Astrocyte of the cerebellum (primary cell): Measurements from ENCODE around the gene PRPF31.

Source experiments
- DNase-seq: peaks from one replicate; pipeline ENCODE4 v3.0.0-alpha.2; 2011; ENCODE audit warnings: low read depth
- H3K4me3 ChIP-seq: 2 replicates; pipeline ENCODE4 v1.5.1; 2011; ENCODE audit warnings: mild to moderate bottlenecking, low read depth, low read length, moderate library complexity
- in situ Hi-C: cut with HindIII; loops from 2 replicates; pipeline ENCODE4 v1.10.0; 2017; ENCODE audit warnings: low sequenced_read_pairs
- TF ChIP-seq, protein P1 (sequence below): IDR thresholded peaks from 2 replicates; pipeline ENCODE4 v1.5.1; 2012; ENCODE audit warnings: low read length, low read depth, moderate library complexity, mild to moderate bottlenecking; ENCODE audit errors: missing control alignments

PRPF31 gene

DNA sequence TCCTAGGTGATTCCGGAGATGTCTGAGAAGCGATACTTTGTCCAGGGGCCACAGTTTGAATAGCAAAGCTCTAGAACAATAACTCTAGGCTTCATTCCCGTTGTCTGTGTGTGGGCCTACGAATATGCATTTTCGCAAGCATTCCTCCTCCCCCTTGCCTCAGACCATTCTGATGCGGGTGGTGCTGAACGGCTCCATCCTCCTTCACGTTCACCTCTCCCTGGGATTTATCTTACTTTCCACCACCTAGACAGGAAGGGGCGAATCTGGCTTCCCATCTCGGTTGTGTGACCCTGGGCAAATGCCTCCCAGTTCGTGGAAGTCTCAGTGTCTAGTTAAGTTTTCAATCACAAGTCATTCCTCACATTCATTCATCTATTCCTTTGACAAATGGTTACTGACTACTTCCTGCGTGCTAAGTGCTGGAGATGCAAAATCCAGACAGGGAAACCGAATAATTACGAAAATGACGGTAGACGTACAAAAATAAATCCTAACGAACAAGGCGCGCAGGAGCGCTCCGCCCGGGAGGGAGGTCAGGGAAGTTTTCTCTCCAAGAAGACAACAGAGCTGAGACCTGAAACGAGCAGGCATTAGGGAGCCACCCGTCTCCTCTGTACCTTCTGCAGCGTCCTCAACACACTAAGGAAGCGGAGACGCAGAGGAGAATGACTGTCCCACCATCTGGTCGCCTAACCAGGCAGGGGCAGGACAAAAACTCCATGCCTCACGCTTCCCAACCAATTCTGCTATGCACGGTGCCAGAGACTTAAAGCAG, 20.7 kb downstream of the PRPF31 start:
- TF ChIP-seq, protein P1, sequence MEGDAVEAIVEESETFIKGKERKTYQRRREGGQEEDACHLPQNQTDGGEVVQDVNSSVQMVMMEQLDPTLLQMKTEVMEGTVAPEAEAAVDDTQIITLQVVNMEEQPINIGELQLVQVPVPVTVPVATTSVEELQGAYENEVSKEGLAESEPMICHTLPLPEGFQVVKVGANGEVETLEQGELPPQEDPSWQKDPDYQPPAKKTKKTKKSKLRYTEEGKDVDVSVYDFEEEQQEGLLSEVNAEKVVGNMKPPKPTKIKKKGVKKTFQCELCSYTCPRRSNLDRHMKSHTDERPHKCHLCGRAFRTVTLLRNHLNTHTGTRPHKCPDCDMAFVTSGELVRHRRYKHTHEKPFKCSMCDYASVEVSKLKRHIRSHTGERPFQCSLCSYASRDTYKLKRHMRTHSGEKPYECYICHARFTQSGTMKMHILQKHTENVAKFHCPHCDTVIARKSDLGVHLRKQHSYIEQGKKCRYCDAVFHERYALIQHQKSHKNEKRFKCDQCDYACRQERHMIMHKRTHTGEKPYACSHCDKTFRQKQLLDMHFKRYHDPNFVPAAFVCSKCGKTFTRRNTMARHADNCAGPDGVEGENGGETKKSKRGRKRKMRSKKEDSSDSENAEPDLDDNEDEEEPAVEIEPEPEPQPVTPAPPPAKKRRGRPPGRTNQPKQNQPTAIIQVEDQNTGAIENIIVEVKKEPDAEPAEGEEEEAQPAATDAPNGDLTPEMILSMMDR = no peak
- no peak for DNase-seq
- H3K4me3 ChIP-seq = peak overlapping the region; percentile 61
- in situ Hi-C loops = no loop called here

DNA sequence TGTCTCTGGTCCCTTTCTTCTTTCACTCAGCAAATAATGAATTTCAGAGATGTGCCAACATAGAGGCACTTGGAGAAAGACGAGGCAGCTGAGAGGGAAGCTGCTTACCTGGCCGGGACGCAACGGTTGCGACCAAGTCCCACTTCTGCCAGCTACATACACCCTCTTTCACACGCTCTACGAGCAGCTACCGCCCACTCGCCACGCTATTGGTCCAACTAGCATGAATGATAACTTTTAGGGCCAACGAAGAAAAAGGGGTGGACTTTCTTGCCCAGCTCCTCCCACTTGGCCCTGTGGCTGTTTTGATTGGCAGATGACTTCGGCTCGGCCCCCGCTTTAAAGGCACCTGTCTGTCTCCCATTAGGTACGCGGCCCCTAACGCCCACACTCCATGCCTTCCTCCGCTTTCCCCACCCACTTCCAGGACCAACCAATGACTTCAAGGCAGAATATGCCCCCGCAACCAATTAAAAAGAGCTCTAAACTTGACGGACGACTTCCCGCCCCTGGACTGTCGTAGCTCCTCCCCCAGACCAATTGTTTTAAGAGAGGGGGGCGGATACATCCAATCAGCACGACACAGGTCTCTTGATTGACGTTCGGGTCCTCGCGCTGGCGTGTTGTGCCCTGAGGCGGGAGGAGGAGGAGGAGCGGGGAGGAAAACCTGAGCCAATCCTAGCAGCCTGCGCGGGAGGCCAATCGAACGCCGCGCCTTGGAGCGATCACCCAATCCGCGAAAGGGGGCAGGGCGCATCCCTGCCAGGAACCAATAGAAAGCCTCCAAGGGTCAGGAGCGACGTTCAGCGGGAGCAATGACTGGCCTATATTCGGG, 21.5 kb downstream of the PRPF31 start:
- in situ Hi-C loops = no loop called here
- H3K4me3 ChIP-seq = peak overlapping the region; percentile 86
- TF ChIP-seq, protein P1 = no peak
- peak; percentile 100 for DNase-seq

DNA sequence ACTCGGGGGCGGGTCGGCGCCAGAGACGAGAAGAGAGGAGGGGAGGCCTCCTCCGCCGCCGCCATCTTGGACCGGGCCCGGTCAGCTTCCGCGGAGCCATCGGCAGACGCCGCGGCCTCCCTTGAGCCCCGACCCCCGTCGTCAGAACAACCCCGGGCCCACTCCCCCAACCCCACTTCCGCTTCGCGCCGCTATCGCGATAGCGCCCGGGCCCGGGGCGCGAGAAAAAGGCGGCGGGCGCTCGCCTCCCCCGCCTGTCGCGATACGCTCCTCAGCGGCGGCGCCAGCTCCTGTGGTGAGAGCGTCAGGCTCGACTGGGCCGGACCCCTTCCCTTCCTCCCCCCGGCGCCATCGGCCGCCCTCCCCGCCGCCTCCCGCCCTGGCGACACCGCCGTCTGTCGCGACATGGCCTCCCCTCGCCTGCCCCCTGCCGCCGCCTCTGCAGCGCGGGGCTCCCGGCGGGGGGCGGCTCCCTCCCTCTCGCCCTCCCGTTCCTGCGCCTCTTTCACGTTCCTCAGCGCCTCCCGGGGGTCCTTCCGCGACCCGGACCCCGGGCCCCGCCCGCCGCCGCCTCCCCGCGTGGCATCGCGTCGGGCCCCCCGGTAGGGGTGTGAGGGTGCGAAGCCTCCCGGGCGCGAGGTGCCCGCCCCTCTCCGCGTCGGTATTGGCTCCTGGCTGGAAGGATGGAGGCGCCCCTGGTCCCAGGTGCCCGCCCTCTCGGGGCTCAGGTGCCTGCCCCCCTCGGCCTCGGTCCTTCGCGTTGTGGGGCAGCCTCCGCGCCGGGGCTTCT, 22.3 kb downstream of the PRPF31 start, which contains the start of gene CNOT3:
CNOT3 (plus strand) TSS at position 64 of the 790 bp plus-strand sequence. CDS start 5,217 bp downstream, outside the sequence.
- DNase-seq = no peak
- TF ChIP-seq, protein P1 = no peak
- in situ Hi-C loops = no loop called here

DNA sequence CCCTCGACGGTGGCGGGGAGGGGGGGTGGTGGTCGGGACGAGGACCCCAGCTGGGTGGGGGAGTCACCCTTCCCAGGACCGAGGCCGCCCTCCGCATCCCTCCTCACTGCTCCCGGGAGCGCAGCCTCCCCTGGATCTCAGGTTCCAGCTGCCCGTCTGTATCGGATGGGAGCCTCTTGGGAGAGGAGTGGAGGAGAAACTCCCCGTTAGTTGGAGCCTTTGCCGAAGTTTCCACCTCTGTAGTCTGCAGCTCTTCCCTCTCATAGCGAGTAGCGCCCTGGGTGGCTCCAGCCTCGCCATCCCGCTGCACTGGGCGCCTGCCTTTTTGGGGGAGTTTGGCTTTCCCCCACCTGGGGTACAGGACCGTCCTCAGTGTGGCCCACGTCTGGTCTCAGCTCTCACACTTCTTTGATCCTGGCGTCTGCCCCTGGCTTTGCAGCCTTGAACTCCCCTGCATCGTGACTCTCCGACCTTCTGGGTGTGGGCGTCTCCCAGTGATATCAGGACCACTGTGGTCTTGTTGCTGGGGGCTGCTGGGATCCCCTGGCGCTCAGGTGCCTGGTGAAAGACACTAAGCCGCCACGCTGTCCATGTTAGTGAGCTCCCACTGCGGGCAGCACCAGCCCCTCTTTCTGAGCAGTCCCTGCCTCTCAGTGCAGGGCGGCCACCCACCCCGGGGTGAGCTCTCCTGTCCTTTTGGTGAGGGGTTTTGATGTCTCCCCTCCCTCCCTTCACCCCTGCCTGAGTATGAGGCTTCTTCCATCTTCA, 23.1 kb downstream of the PRPF31 start:
- in situ Hi-C loops = no loop called here
- DNase-seq = no peak
- TF ChIP-seq, protein P1 = no peak
- peak overlapping the region; percentile 86 for H3K4me3 ChIP-seq

More for the DNA sequence above, 22.3 kb downstream of the PRPF31 start, which contains the start of gene CNOT3:
- peak within 1 kb of the TSS; percentile 86 for H3K4me3 ChIP-seq

DNA sequence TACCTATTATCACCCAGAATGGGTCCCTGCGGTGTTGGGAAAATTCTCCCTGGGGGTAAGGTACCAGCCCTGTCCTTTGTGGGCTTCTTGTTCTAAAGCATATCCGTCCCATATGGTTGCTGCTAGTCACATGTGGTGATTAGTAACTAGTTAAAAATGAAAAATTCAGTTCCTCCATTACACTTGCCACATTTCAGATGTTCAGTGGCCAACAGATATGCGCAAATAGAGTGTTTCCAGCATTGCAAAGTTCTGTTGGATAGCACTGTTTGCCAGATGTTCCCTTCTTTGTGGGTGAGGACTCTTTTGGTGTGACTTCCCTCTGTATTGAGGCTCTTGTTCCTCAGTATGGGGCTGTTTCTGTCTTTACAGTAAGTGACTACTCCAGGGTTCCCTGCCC, 25.8 kb downstream of the PRPF31 start:
- no peak for DNase-seq
- in situ Hi-C loops = no loop called here
- no peak overlapping the region for H3K4me3 ChIP-seq
- TF ChIP-seq, protein P1 = no peak
